Peyer's patch (tissue), 4 donors: ENCODE results near the gene RFTN1. TPM values are rescaled to one million over a fixed set of nuclear protein-coding genes. Genes with fewer than 3 reads are reported as not detected.

Experiments
- DNase-seq, 3 donors: peaks; one replicate each; pipeline ENCODE4 v3.0.0-alpha.2; 2017 to 2019
- H3K27ac ChIP-seq, 4 donors: fragments of 200-600 bp; sonication (generic); one replicate each; pipeline ENCODE4 v1.5.1; 2016 to 2019
- H3K27me3 ChIP-seq, 2 donors: fragments of 200-600 bp; sonication (generic); one replicate each; pipeline ENCODE4 v1.5.1; 2019
- H3K36me3 ChIP-seq, 3 donors: fragments of 200-600 bp; sonication (generic); one replicate each; pipeline ENCODE4 v1.5.1; 2016 to 2019
- H3K4me1 ChIP-seq, 4 donors: fragments of 200-600 bp; sonication (generic); one replicate each; pipeline ENCODE4 v1.5.1; 2016 to 2019
- H3K4me3 ChIP-seq, 4 donors: fragments of 200-600 bp; sonication (generic); 1 replicate in 3 of 4; 2 replicates in 1 of 4; pipeline ENCODE4 v1.5.1; 2016 to 2019; ENCODE audit warnings: mild to moderate bottlenecking in 1 of 4
- H3K9me3 ChIP-seq, 4 donors: fragments of 200-600 bp; sonication (generic); one replicate each; pipeline ENCODE4 v1.5.1; 2016 to 2019; ENCODE audit warnings: mild to moderate bottlenecking in 1 of 4
- POLR2A ChIP-seq, 2 donors: fragments of 450-650 bp; IDR thresholded peaks; one replicate each; pipeline ENCODE4 v1.5.1; 2017; ENCODE audit warnings: antibody characterized with exemption in 2 of 2, mild to moderate bottlenecking in 2 of 2, moderate library complexity in 2 of 2
- total RNA-seq, 4 donors: library from RNA; depleted of rRNA; stranded (reverse); fragments of >200 nt; gene quantifications; one replicate each; pipeline ENCODE4 v1.1.0, GENCODE V29; 2016
- TF ChIP-seq, protein P1 (sequence below), 6 experiments: fragments of 450-650 bp in 4 of 6; fragments of 200-600 bp in 2 of 6; sonication (generic) in 1 of 6; IDR thresholded peaks; one replicate each; pipeline ENCODE4 v1.5.1; 2017 to 2019; ENCODE audit warnings: antibody characterized with exemption in 6 of 6, mild to moderate bottlenecking in 3 of 6, moderate library complexity in 1 of 6

The RFTN1 gene
- total RNA-seq, 4 donors from 2014 or later = 6.1 to 135 (median 32.0) TPM

DNA sequence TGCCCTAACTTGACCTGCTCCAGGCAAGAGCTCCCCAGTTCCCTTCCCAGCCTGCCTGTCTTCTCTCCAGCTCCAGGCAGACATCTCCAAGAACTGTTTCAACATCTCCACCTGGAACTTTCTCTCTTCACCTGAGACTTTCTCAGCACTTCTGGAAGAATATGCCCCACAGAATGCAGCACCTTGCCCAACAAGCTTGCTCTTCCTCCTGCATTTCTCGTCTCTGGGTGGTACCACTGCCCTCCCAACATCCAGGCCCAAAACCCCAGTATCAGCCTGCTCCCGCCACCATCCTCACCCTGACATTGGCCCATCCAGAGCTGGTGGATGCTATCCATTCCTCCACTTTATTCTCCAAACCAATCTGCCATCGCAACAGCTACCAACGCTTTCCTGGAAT, 8.8 kb downstream of the RFTN1 start:
- Histone ChIP-seq H3K36me3 (no peaks in the 10 kb centered on the region), H3K27me3 (no peaks in the 10 kb centered on the region), H3K9me3 (no peaks in the 10 kb centered on the region), H3K4me1 (peaks cover 0 to 15% (median 4%) of the 10 kb centered on the region in 4 donors), H3K27ac (no peak overlapping the region), H3K4me3 (no peak overlapping the region)
- DNase-seq = no peak
- TF ChIP-seq, protein P1, sequence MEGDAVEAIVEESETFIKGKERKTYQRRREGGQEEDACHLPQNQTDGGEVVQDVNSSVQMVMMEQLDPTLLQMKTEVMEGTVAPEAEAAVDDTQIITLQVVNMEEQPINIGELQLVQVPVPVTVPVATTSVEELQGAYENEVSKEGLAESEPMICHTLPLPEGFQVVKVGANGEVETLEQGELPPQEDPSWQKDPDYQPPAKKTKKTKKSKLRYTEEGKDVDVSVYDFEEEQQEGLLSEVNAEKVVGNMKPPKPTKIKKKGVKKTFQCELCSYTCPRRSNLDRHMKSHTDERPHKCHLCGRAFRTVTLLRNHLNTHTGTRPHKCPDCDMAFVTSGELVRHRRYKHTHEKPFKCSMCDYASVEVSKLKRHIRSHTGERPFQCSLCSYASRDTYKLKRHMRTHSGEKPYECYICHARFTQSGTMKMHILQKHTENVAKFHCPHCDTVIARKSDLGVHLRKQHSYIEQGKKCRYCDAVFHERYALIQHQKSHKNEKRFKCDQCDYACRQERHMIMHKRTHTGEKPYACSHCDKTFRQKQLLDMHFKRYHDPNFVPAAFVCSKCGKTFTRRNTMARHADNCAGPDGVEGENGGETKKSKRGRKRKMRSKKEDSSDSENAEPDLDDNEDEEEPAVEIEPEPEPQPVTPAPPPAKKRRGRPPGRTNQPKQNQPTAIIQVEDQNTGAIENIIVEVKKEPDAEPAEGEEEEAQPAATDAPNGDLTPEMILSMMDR (IDR thresholded peaks at IDR 0.05) = no peak
- TF ChIP-seq POLR2A (IDR thresholded peaks at IDR 0.05) = no peak

DNA sequence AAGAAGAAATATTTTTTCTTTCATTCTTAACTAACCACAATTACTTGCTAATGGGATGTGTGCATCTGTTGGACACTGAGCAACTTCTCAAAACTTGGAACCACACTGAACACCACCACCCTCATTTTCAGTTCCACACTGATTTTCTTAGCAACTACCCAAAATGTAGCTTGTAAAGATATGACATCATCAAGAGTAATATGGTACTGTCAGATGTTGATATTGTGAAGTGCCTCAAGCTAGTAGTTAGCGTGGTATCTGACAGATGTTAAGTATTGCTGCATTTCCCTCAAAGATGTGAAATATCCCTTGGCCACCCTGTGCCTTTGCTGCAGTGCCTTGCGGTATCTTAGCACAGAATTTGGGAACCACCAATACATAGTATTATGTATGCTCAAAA, 9.3 kb downstream of the RFTN1 start:
- Histone ChIP-seq H3K4me1 (peaks cover 0 to 15% (median 1%) of the 10 kb centered on the region in 4 donors), H3K27ac (no peak overlapping the region), H3K27me3 (no peaks in the 10 kb centered on the region), H3K36me3 (no peaks in the 10 kb centered on the region), H3K9me3 (no peaks in the 10 kb centered on the region), H3K4me3 (no peak overlapping the region)
- TF ChIP-seq, protein P1 (IDR thresholded peaks at IDR 0.05) = no peak
- TF ChIP-seq POLR2A (IDR thresholded peaks at IDR 0.05) = no peak
- DNase-seq = no peak

DNA sequence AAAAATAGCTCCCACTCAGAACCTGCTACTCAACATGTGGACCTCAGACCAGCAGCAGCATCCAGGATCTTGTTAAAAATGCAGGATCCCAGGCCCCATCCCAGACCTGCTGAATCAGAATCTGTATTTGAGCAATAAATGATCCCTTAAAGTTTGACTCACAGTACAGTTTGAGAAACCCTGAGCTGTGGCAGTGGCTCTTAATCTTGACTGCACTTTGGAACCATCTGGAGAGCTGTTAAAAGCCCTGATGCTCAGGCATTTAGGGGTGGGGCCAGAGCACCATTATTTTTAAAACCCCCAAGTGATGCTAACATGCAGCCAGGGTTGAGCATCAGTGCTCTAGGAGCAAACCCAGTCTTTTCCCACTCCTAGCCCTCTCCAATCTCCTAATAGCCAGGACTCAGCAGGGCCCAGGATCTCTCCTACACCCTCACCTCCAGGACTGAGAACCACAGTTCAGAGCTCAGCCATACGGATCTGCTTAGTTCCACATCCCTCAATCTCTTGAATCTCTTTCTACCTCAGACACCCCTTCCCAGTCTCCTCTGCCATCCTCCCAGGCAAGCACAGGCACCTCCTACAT, 10.2 kb downstream of the RFTN1 start:
- no peak overlapping the region for H3K27ac ChIP-seq
- no peaks in the 10 kb centered on the region for H3K27me3 ChIP-seq
- TF ChIP-seq, protein P1 (IDR thresholded peaks at IDR 0.05) = no peak
- TF ChIP-seq POLR2A (IDR thresholded peaks at IDR 0.05) = no peak
- no peaks in the 10 kb centered on the region for H3K36me3 ChIP-seq
- DNase-seq = no peak
- H3K4me3 ChIP-seq = no peak overlapping the region
- no peaks in the 10 kb centered on the region for H3K9me3 ChIP-seq
- peaks cover 0 to 17% (median under 1%) of the 10 kb centered on the region in 4 donors for H3K4me1 ChIP-seq

DNA sequence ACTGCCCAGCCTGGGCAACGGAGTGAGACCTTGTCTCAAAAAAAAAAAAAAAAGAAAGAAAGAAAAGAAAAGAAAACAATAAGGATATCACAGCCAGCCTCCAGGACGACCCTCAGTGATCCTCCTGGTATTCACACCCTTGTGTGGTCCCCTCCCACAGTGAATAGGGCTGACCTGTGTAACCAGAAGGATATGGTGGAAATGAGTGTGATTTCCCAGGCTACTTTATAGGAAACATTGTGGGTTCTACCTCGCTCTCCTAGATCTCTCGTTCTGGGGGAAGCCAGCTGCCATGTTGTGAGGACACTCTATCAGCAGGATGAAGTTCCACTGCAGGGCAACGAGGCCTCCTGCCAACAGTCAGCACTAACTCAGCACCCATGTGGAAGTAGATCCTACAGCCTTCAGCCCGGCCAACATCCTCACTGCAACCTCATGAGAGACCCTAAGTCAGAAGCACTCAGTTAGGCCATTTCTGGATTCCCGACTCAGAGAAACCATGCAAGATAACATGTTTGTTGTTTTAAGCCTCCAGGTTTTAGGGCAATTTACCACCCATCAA, 11.1 kb downstream of the RFTN1 start:
- H3K4me1 ChIP-seq = peaks cover 0 to 11% (median 2%) of the 10 kb centered on the region in 4 donors
- no peaks in the 10 kb centered on the region for H3K27me3 ChIP-seq
- DNase-seq = no peak
- H3K27ac ChIP-seq = no peak overlapping the region
- H3K36me3 ChIP-seq = no peaks in the 10 kb centered on the region
- no peaks in the 10 kb centered on the region for H3K9me3 ChIP-seq
- no peak for TF ChIP-seq POLR2A (IDR thresholded peaks at IDR 0.05)
- TF ChIP-seq, protein P1 (IDR thresholded peaks at IDR 0.05) = no peak
- no peak overlapping the region for H3K4me3 ChIP-seq

DNA sequence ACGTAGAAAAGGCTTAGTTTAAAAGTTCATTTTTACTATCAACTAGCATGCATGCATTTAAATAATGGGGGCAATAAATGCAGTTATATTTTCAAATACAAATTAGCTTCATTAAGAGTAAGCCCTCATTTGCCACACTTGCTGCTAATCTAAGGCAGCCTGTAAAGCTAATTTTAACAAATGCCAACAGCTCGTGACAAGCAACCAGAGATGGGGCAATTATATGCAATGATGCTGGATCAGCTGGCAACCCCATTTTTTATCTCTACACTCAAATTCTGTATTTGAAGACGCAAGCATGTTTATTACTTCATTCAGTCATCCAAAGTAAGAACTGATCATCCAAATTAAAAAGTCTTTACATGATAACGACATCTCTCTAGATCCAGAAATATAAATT, 12.1 kb downstream of the RFTN1 start:
- no peaks in the 10 kb centered on the region for H3K36me3 ChIP-seq
- no peaks in the 10 kb centered on the region for H3K9me3 ChIP-seq
- H3K4me3 ChIP-seq = no peak overlapping the region

More for the DNA sequence above, 12.1 kb downstream of the RFTN1 start:
- Histone ChIP-seq H3K27ac (no peak overlapping the region), H3K27me3 (no peaks in the 10 kb centered on the region), H3K4me1 (peaks cover 0 to 11% (median 2%) of the 10 kb centered on the region in 4 donors)
- TF ChIP-seq, protein P1 (IDR thresholded peaks at IDR 0.05) = no peak
- TF ChIP-seq POLR2A (IDR thresholded peaks at IDR 0.05) = no peak
- DNase-seq = no peak
